Articular chondrocyte of knee joint (primary cell): ENCODE data around the gene PDHX. TPM values are rescaled to one million over a fixed set of nuclear protein-coding genes. Genes with fewer than 3 reads are reported as not detected.

Experiments
- small RNA-seq: library from RNA; depleted of rRNA; stranded (forward); fragments of <200 nt; gene quantifications from one replicate; pipeline ENCODE3, GENCODE V24; 2012
- total RNA-seq: library from RNA; depleted of rRNA; stranded (reverse); fragments of >200 nt; gene quantifications from 2 replicates; pipeline ENCODE4 v1.2.3, GENCODE V29; 2012

Gene PDHX
- total RNA-seq = 33.3 and 46.7 TPM in 2 replicates

GRCh38 chr11:34916015-34916842, at the start of gene PDHX, which contains the start of gene APIP:
Gene PDHX (plus strand): TSS chr11:34916618. CDS start chr11:34916656, 38 bp downstream.
Gene APIP (minus strand): TSS chr11:34916379. CDS start chr11:34916284, 95 bp downstream.

Small RNA genes within 50 kb of the gene (small RNA-seq; reads per million reads assigned to genes)
- not detected for gene MIR1343

Other genes starting within 250 kb of the PDHX start
- gene APIP, start 239 bp upstream of the PDHX start, total RNA-seq = 22.2 and 22.7 TPM in 2 replicates
- gene CD44, start 222.6 kb downstream of the PDHX start, total RNA-seq = 478 and 541 TPM in 2 replicates